ENCODE data around the gene SDC3. TPM values are rescaled to one million over a fixed set of nuclear protein-coding genes. Genes with fewer than 3 reads are reported as not detected.

Gene SDC3
- total RNA-seq, 5 donors from 2014 or later (not counting 1 experiment from before 2014, with no cell fraction given), result 0.07 to 1.1 (median 0.47) TPM

DNA sequence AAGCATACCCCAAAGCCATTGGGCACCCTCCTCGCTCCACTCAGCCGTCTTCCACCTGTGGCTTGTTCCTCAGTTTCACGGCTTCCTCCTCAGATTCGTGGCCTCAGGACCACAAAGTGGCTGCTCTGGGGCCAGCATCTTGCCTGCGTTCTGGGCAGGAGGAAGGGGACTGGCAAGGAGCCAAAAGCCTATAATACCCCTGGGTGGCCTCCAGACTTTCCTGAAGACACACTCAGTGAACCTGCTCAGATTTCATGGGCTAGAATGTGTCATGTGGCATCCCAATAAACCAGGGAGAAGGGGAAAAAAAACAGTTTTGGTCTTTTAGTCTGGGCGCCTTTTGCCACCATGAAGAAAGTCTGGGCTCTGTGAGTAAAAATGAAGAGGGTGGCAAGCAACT is 62.0 kb downstream of the SDC3 start:
- H3K36me3 ChIP-seq (ENCODE audit: control insufficient read depth in 2 of 2, extremely low read depth in 1 of 2, insufficient read depth in 1 of 2, low read length in 1 of 2), result no peaks in the 10 kb centered on the region
- H3K9me3 Mint-ChIP-seq, result no peaks in the 10 kb centered on the region
- ChIA-PET CTCF (no interaction called here), POLR2A (no interaction called here)
- no peaks in the 10 kb centered on the region for H3K9me3 ChIP-seq
- 62% methylated on average over 4 of the region's 6 CpGs for WGBS (ENCODE audit: insufficient coverage)
- H3K4me3 Mint-ChIP-seq, result no peak overlapping the region
- no peaks in the 10 kb centered on the region for H3K36me3 Mint-ChIP-seq
- H3K4me1 Mint-ChIP-seq, result peaks cover 0 to 4% (median 0%) of the 10 kb centered on the region in 3 donors
- H3K27ac Mint-ChIP-seq, result no peak overlapping the region
- H3K27me3 ChIP-seq (replicated peaks in 1 of 2; ENCODE audit: control insufficient read depth in 2 of 2, extremely low read depth in 1 of 2, insufficient read depth in 2 of 2, low read length in 1 of 2), result peaks cover under 1 to 54% of the 10 kb centered on the region in 2 experiments
- H3K4me1 ChIP-seq (ENCODE audit: control insufficient read depth in 1 of 2, extremely low read depth in 1 of 2, insufficient read depth in 2 of 2, low read length in 2 of 2), result no peaks in the 10 kb centered on the region
- DNase-seq (no peak), ATAC-seq (replicated peaks in 1 of 4) (no peak)
- no peak overlapping the region for H3K4me3 ChIP-seq (ENCODE audit: control insufficient read depth in 1 of 2, extremely low read depth in 1 of 2, low read length in 1 of 2)
- H3K27ac ChIP-seq (ENCODE audit: low read length), result no peak overlapping the region
- H3K27me3 Mint-ChIP-seq, result peaks cover 48 to 75% of the 10 kb centered on the region in 2 donors

DNA sequence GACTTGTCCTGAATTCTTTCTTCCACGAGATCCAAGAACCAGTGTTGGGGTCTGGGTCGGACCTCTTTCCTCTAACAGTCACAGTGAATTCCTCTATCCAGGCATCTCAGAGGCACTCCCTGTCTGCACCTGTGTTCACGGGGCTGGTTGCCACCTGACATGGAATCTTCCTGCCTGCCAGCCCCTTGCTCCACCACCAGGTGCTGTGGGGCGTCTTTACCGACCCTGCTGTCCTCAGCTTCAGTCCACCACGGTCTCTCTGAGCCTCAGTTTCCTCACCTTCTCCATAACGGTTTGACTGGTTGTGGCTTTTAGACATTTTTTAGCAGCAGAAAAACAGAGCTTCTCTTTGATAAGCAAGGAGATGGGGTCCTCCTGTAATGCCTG is 62.7 kb downstream of the SDC3 start:
- 63% methylated on average over 1 of the region's 7 CpGs for WGBS (ENCODE audit: insufficient coverage)
- H3K4me1 Mint-ChIP-seq, result peaks cover 0 to 4% (median 0%) of the 10 kb centered on the region in 3 donors
- POLR2A ChIA-PET, result no interaction called here

DNA sequence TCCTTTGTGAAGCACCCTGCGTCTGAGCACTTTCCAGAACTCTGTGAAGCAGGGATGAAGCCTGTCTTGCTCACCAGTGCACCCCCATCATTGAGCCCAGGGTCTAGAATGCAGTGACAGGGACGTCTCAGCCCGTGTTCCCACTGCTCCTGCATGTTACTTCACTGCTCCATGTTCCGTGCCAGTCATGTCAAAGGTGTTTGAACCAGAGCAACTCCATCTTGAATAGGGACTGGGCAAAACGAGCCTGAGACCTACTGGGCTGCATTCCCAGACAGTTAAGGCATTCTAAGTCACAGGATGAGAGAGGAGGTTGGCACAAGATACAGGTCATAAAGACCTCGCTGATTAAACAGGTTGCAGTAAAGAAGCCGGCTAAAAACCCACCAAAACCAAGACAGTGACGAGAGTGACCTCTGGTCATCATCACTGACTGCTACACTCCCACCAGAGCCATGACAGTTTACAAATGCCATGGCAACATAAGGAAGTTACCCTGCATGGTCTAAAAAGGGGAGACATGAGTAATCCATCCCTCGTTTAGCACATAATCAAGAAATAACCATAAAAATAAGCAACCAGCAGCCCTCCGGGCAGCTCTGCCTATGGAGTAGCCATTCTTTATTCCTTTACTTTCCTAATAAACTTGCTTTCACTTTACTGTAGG is 63.2 kb downstream of the SDC3 start:
- 53% methylated on average over 6 of the region's 10 CpGs for WGBS (ENCODE audit: insufficient coverage)
- H3K27ac Mint-ChIP-seq, result no peak overlapping the region
- Histone ChIP-seq H3K9me3 (no peaks in the 10 kb centered on the region), H3K36me3 (ENCODE audit: control insufficient read depth in 2 of 2, extremely low read depth in 1 of 2, insufficient read depth in 1 of 2, low read length in 1 of 2) (no peaks in the 10 kb centered on the region), H3K27me3 (replicated peaks in 1 of 2; ENCODE audit: control insufficient read depth in 2 of 2, extremely low read depth in 1 of 2, insufficient read depth in 2 of 2, low read length in 1 of 2) (peaks cover 4 to 63% of the 10 kb centered on the region in 2 experiments), H3K4me1 (ENCODE audit: control insufficient read depth in 1 of 2, extremely low read depth in 1 of 2, insufficient read depth in 2 of 2, low read length in 2 of 2) (no peaks in the 10 kb centered on the region), H3K4me3 (ENCODE audit: control insufficient read depth in 1 of 2, extremely low read depth in 1 of 2, low read length in 1 of 2) (no peak overlapping the region), H3K27ac (ENCODE audit: low read length) (no peak overlapping the region)
- ChIA-PET CTCF (no interaction called here), POLR2A (no interaction called here)
- peaks cover 0 to 4% (median 0%) of the 10 kb centered on the region in 3 donors for H3K4me1 Mint-ChIP-seq
- no peaks in the 10 kb centered on the region for H3K36me3 Mint-ChIP-seq
- H3K4me3 Mint-ChIP-seq, result no peak overlapping the region
- peaks cover 58 to 79% of the 10 kb centered on the region in 2 donors for H3K27me3 Mint-ChIP-seq
- no peaks in the 10 kb centered on the region for H3K9me3 Mint-ChIP-seq
- DNase-seq (no peak), ATAC-seq (replicated peaks in 1 of 4) (no peak)

More for the DNA sequence above, 62.7 kb downstream of the SDC3 start:
- H3K4me3 ChIP-seq (ENCODE audit: control insufficient read depth in 1 of 2, extremely low read depth in 1 of 2, low read length in 1 of 2), result no peak overlapping the region
- Mint-ChIP-seq H3K27ac (no peak overlapping the region), H3K27me3 (peaks cover 55 to 76% of the 10 kb centered on the region in 2 donors), H3K4me3 (no peak overlapping the region), H3K36me3 (no peaks in the 10 kb centered on the region), H3K9me3 (no peaks in the 10 kb centered on the region)
- no peaks in the 10 kb centered on the region for H3K9me3 ChIP-seq
- H3K36me3 ChIP-seq (ENCODE audit: control insufficient read depth in 2 of 2, extremely low read depth in 1 of 2, insufficient read depth in 1 of 2, low read length in 1 of 2), result no peaks in the 10 kb centered on the region
- no peak overlapping the region for H3K27ac ChIP-seq (ENCODE audit: low read length)
- CTCF ChIA-PET, result no interaction called here
- DNase-seq (no peak), ATAC-seq (replicated peaks in 1 of 4) (no peak)
- peaks cover 4 to 59% of the 10 kb centered on the region in 2 experiments for H3K27me3 ChIP-seq (replicated peaks in 1 of 2; ENCODE audit: control insufficient read depth in 2 of 2, extremely low read depth in 1 of 2, insufficient read depth in 2 of 2, low read length in 1 of 2)
- no peaks in the 10 kb centered on the region for H3K4me1 ChIP-seq (ENCODE audit: control insufficient read depth in 1 of 2, extremely low read depth in 1 of 2, insufficient read depth in 2 of 2, low read length in 2 of 2)

DNA sequence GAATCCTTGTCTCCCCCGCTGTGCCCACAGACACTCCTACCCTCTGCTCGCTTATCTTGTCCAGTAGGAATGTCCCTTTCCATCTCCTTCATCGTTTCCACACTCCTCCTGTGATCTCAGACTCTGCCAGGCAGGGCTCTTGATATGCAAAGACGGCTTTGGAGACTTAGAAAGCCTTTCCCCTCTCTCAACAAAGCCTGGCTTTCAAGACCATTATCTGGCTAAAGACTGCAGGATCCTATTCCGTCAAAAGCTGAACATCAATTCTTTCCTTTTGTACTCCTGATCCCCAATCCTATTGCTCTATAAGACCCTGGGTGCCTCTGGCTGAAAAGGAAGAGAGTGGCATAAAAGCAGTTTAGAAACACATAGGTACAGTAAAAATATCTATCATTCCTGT is 63.9 kb downstream of the SDC3 start:
- ATAC-seq (replicated peaks in 1 of 4) (no peak), DNase-seq (no peak)
- Histone ChIP-seq H3K9me3 (no peaks in the 10 kb centered on the region), H3K27ac (ENCODE audit: low read length) (no peak overlapping the region), H3K4me3 (ENCODE audit: control insufficient read depth in 1 of 2, extremely low read depth in 1 of 2, low read length in 1 of 2) (no peak overlapping the region), H3K4me1 (ENCODE audit: control insufficient read depth in 1 of 2, extremely low read depth in 1 of 2, insufficient read depth in 2 of 2, low read length in 2 of 2) (no peaks in the 10 kb centered on the region), H3K27me3 (replicated peaks in 1 of 2; ENCODE audit: control insufficient read depth in 2 of 2, extremely low read depth in 1 of 2, insufficient read depth in 2 of 2, low read length in 1 of 2) (peaks cover 4 to 58% of the 10 kb centered on the region in 2 experiments), H3K36me3 (ENCODE audit: control insufficient read depth in 2 of 2, extremely low read depth in 1 of 2, insufficient read depth in 1 of 2, low read length in 1 of 2) (no peaks in the 10 kb centered on the region)
- Mint-ChIP-seq H3K27ac (no peak overlapping the region), H3K4me1 (peaks cover 0 to 4% (median 0%) of the 10 kb centered on the region in 3 donors), H3K27me3 (peaks cover 58 to 76% of the 10 kb centered on the region in 2 donors), H3K9me3 (peaks cover 0 to under 1% (median under 1%) of the 10 kb centered on the region in 3 donors), H3K36me3 (no peaks in the 10 kb centered on the region), H3K4me3 (no peak overlapping the region)
- ChIA-PET CTCF (no interaction called here), POLR2A (no interaction called here)
- 46% methylated on average over 3 of the region's 5 CpGs for WGBS (ENCODE audit: insufficient coverage)

DNA sequence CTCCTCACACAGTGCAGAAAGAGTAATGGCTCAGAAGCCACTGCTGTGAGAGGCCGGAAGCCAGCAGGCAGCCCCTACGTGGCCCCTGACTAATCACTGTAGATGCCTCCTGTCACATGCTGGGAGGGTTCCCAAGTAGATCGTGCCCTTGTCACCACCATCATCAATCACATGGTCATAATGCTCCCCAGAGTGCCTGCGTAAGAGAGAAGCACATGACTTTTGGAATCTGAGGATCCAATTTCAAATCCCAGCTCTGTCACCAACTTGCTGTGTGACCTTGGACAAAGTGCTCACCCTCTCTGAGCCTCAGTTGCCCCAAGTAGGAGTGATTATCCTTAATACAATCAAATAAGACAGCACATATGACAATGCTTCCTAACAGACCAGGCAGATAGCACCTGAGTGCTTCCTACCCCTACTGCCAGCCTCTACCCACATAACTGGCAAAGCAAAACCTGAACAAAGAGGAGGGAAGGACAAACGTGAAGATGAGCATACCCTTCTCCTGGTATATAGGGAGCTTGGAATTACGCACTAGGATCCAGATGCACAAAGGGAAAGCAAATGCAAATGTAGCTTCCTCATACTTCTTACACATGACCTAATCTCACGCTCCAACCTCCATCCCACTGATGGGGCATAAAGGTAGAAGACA is 65.7 kb downstream of the SDC3 start:
- Histone ChIP-seq H3K27ac (ENCODE audit: low read length) (no peak overlapping the region), H3K9me3 (no peaks in the 10 kb centered on the region), H3K4me1 (ENCODE audit: control insufficient read depth in 1 of 2, extremely low read depth in 1 of 2, insufficient read depth in 2 of 2, low read length in 2 of 2) (no peaks in the 10 kb centered on the region), H3K36me3 (ENCODE audit: control insufficient read depth in 2 of 2, extremely low read depth in 1 of 2, insufficient read depth in 1 of 2, low read length in 1 of 2) (no peaks in the 10 kb centered on the region), H3K4me3 (ENCODE audit: control insufficient read depth in 1 of 2, extremely low read depth in 1 of 2, low read length in 1 of 2) (no peak overlapping the region), H3K27me3 (replicated peaks in 1 of 2; ENCODE audit: control insufficient read depth in 2 of 2, extremely low read depth in 1 of 2, insufficient read depth in 2 of 2, low read length in 1 of 2) (peaks cover 6 to 50% of the 10 kb centered on the region in 2 experiments)
- CTCF ChIA-PET, result no interaction called here
- Mint-ChIP-seq H3K4me3 (no peak overlapping the region), H3K4me1 (peaks cover 0 to 4% (median 0%) of the 10 kb centered on the region in 3 donors), H3K36me3 (no peaks in the 10 kb centered on the region), H3K27ac (no peak overlapping the region), H3K9me3 (peaks cover 0 to 4% (median 4%) of the 10 kb centered on the region in 3 donors), H3K27me3 (peaks cover 54 to 69% of the 10 kb centered on the region in 2 donors)
- ATAC-seq (replicated peaks in 1 of 4) (no peak), DNase-seq (no peak)
- WGBS (ENCODE audit: insufficient coverage), result 39% methylated on average over 4 of the region's 7 CpGs
- POLR2A ChIA-PET, result no interaction called here

DNA sequence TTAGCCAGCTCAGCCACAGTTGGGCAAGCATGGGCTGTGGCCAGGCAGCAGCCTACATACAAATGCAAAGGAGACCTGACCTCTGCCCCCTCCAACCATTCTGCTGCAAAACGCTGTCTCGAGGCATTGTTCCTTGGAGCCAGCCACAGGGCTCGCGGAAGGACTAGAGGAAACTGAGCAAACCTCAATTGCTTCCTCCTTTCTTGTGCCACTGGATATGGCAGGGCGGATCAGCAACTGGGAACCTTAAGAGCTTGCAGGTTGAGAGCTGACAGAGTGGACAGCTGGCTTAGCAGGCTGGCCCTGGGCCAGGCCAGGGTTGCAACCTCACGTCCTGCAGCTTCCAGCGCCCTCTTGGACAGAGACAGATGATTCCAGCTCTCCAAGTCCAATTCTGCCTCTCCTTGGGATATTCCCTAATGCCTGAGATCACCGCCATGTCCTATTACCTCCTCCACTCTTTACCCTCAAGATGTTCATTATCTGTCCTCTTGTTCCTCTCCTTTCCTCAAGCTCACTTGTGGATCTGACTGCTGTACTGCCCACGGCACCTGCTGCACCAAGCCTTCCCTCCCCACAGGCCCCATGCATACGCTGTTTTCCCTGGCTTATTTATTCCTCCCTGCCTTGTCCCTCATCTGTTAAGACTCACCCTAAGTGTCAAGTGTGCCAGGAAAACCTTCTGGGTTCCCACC is 67.5 kb downstream of the SDC3 start:
- H3K9me3 ChIP-seq, result no peaks in the 10 kb centered on the region
- H3K27ac Mint-ChIP-seq, result no peak overlapping the region
- WGBS (ENCODE audit: insufficient coverage), result 16% methylated on average over 9 of the region's 10 CpGs
- H3K27me3 Mint-ChIP-seq, result peaks cover 57 to 60% of the 10 kb centered on the region in 2 donors
- no peaks in the 10 kb centered on the region for H3K4me1 ChIP-seq (ENCODE audit: control insufficient read depth in 1 of 2, extremely low read depth in 1 of 2, insufficient read depth in 2 of 2, low read length in 2 of 2)
- no peaks in the 10 kb centered on the region for H3K36me3 Mint-ChIP-seq
- DNase-seq (no peak), ATAC-seq (replicated peaks in 1 of 4) (no peak)
- ChIA-PET CTCF (no interaction called here), POLR2A (no interaction called here)
- H3K27me3 ChIP-seq (replicated peaks in 1 of 2; ENCODE audit: control insufficient read depth in 2 of 2, extremely low read depth in 1 of 2, insufficient read depth in 2 of 2, low read length in 1 of 2), result peaks cover 9 to 35% of the 10 kb centered on the region in 2 experiments
- no peak overlapping the region for H3K4me3 Mint-ChIP-seq
- H3K9me3 Mint-ChIP-seq, result peaks cover 0 to 4% (median 4%) of the 10 kb centered on the region in 3 donors
- no peak overlapping the region for H3K27ac ChIP-seq (ENCODE audit: low read length)
- H3K4me1 Mint-ChIP-seq, result peaks cover 0 to 4% (median 0%) of the 10 kb centered on the region in 3 donors
- no peak overlapping the region for H3K4me3 ChIP-seq (ENCODE audit: control insufficient read depth in 1 of 2, extremely low read depth in 1 of 2, low read length in 1 of 2)
- no peaks in the 10 kb centered on the region for H3K36me3 ChIP-seq (ENCODE audit: control insufficient read depth in 2 of 2, extremely low read depth in 1 of 2, insufficient read depth in 1 of 2, low read length in 1 of 2)

All from T-cell (primary cell).